Suprapubic skin (tissue), 4 donors: Measurements from ENCODE around the gene STAM. TPM values are rescaled to one million over a fixed set of nuclear protein-coding genes. Genes with fewer than 3 reads are reported as not detected.

ENCODE experiments used
- DNase-seq, 2 donors: peaks; one replicate each; pipeline ENCODE4 v3.0.0-alpha.2; 2019; ENCODE audit warnings: low spot score in 2 of 2
- H3K27ac ChIP-seq: fragments of 200-600 bp; sonication (generic); one replicate; pipeline ENCODE4 v1.5.1; 2019
- H3K27me3 ChIP-seq: fragments of 200-600 bp; sonication (generic); one replicate; pipeline ENCODE4 v1.5.1; 2019
- H3K36me3 ChIP-seq: fragments of 200-600 bp; sonication (generic); one replicate; pipeline ENCODE4 v1.5.1; 2019
- H3K4me1 ChIP-seq: fragments of 200-600 bp; sonication (generic); one replicate; pipeline ENCODE4 v1.5.1; 2019
- H3K4me3 ChIP-seq: fragments of 200-600 bp; sonication (generic); one replicate; pipeline ENCODE4 v1.5.1; 2019; ENCODE audit warnings: mild to moderate bottlenecking
- H3K9me3 ChIP-seq: fragments of 200-600 bp; sonication (generic); one replicate; pipeline ENCODE4 v1.5.1; 2019
- EP300 ChIP-seq: sonication (generic); formaldehyde crosslinking; IDR thresholded peaks from one replicate; pipeline ENCODE4 v1.6.1; 2017; ENCODE audit warnings: antibody characterized with exemption
- POLR2A ChIP-seq, 2 donors: fragments of 450-650 bp; IDR thresholded peaks; one replicate each; pipeline ENCODE4 v1.6.1; 2017; ENCODE audit warnings: antibody characterized with exemption in 2 of 2, mild to moderate bottlenecking in 2 of 2, moderate library complexity in 2 of 2
- POLR2AphosphoS5 ChIP-seq, 3 donors: sonication (generic); formaldehyde crosslinking; IDR thresholded peaks; one replicate each; pipeline ENCODE4 v1.6.1; 2017; ENCODE audit warnings: antibody characterized with exemption in 3 of 3
- WGBS: methylation state at CpG from one replicate; pipeline ENCODE4 v1.1.5; 2018; 5-methylcytosine and 5-hydroxymethylcytosine counted together
- total RNA-seq, 4 donors: library from RNA; depleted of rRNA; stranded (reverse); fragments of >200 nt; gene quantifications; one replicate each; pipeline ENCODE4 v1.1.0, GENCODE V29; 2016
- TF ChIP-seq, protein P1 (sequence below), 2 donors: fragments of 200-600 bp in 1 of 2; fragments of 450-650 bp in 1 of 2; sonication (generic) in 1 of 2; IDR thresholded peaks; one replicate each; pipeline ENCODE4 v1.5.1; 2016 to 2019; ENCODE audit warnings: antibody characterized with exemption in 2 of 2, mild to moderate bottlenecking in 1 of 2, moderate library complexity in 1 of 2

STAM gene
- total RNA-seq, 4 donors from 2014 or later = 19.4 to 28.6 (median 22.8) TPM

- Histone ChIP-seq H3K27me3 (no peaks in the 10 kb centered on the region), H3K27ac (no peak overlapping the region), H3K4me1 (no peaks in the 10 kb centered on the region), H3K36me3 (no peaks in the 10 kb centered on the region), H3K9me3 (no peaks in the 10 kb centered on the region), H3K4me3 (no peak overlapping the region)
- TF ChIP-seq POLR2A (IDR thresholded peaks at IDR 0.05) (no peak), POLR2AphosphoS5 (IDR thresholded peaks at IDR 0.05) (no peak), EP300 (no peak)
- DNase-seq = no peak
These were observed 114.9 kb downstream of the STAM start for GRCh38 chr10:17758896-17759295.

DNA sequence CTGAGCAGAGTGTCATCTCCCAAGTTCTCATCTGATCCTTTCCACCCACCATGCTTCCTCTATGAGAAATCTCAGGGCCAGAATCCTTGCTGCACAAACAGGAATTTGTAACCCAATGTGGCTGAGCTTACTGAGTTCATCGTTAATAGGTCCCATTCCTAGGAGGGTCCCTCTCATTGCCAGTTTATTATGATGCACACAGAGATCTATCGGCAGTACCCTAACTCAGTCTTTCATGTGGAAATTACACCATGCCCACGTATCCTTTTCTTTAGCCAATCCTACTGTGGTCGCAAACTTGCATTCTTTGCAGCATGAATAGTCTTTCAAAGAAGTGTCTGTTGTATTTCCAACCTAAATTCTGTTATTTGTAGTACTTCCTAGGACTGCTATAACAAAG lies 120.2 kb downstream of the STAM start:
- H3K27ac ChIP-seq = no peak overlapping the region
- H3K9me3 ChIP-seq = no peaks in the 10 kb centered on the region
- no peak for DNase-seq
- no peaks in the 10 kb centered on the region for H3K27me3 ChIP-seq
- H3K4me1 ChIP-seq = no peaks in the 10 kb centered on the region
- H3K36me3 ChIP-seq = no peaks in the 10 kb centered on the region
- WGBS = 62% methylated on average over 4 of the region's 4 CpGs
- TF ChIP-seq, protein P1, sequence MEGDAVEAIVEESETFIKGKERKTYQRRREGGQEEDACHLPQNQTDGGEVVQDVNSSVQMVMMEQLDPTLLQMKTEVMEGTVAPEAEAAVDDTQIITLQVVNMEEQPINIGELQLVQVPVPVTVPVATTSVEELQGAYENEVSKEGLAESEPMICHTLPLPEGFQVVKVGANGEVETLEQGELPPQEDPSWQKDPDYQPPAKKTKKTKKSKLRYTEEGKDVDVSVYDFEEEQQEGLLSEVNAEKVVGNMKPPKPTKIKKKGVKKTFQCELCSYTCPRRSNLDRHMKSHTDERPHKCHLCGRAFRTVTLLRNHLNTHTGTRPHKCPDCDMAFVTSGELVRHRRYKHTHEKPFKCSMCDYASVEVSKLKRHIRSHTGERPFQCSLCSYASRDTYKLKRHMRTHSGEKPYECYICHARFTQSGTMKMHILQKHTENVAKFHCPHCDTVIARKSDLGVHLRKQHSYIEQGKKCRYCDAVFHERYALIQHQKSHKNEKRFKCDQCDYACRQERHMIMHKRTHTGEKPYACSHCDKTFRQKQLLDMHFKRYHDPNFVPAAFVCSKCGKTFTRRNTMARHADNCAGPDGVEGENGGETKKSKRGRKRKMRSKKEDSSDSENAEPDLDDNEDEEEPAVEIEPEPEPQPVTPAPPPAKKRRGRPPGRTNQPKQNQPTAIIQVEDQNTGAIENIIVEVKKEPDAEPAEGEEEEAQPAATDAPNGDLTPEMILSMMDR (IDR thresholded peaks at IDR 0.05) = no peak
- TF ChIP-seq POLR2A (IDR thresholded peaks at IDR 0.05) (no peak), EP300 (no peak), POLR2AphosphoS5 (IDR thresholded peaks at IDR 0.05) (no peak)
- H3K4me3 ChIP-seq = no peak overlapping the region

GRCh38 chr10:17765602-17766001 lies 121.7 kb downstream of the STAM start:
- no peak for DNase-seq
- Histone ChIP-seq H3K27me3 (no peaks in the 10 kb centered on the region), H3K9me3 (no peaks in the 10 kb centered on the region), H3K36me3 (no peaks in the 10 kb centered on the region), H3K27ac (no peak overlapping the region), H3K4me3 (no peak overlapping the region), H3K4me1 (no peaks in the 10 kb centered on the region)
- WGBS = 81% methylated on average over 3 of the region's 3 CpGs
- TF ChIP-seq EP300 = no peak
- TF ChIP-seq POLR2AphosphoS5 (IDR thresholded peaks at IDR 0.05) = no peak
- TF ChIP-seq POLR2A (IDR thresholded peaks at IDR 0.05) = no peak
- TF ChIP-seq, protein P1 (IDR thresholded peaks at IDR 0.05) = no peak

Other genes starting within 250 kb of the STAM start
- gene ST8SIA6, start 189.6 kb upstream of the STAM start, total RNA-seq = 1 to 10 TPM; 1.2 to 5.2 (median 3.2) TPM
- 10 to 100 TPM in 1 of 4 donors, 1 to 10 TPM in 2, under 1 TPM in 1; 0.53 to 11.5 (median 3.7) TPM for gene HACD1, start 26.8 kb upstream of the STAM start, total RNA-seq
- under 1 TPM in 3 of 4 donors, not detected in 1; 0.11 to 0.39 (median 0.13) TPM for gene TMEM236, start 108.0 kb downstream of the STAM start, total RNA-seq
- gene MRC1, start 165.2 kb downstream of the STAM start, total RNA-seq = 1 to 10 TPM; 3.3 to 9.8 (median 5.9) TPM